ENCODE data around the gene VIT. TPM values are rescaled to one million over a fixed set of nuclear protein-coding genes. Genes with fewer than 3 reads are reported as not detected.

VIT gene
- total RNA-seq, 2 experiments from 2014 or later: not detected

GRCh38 chr2:36706021-36706876, 9.7 kb downstream of the VIT start:
- CTCF ChIA-PET: no interaction called here
- POLR2A ChIA-PET: no interaction called here

GRCh38 chr2:36707050-36707449, 10.5 kb downstream of the VIT start:
- POLR2A ChIA-PET: no interaction called here
- CTCF ChIA-PET: no interaction called here

GRCh38 chr2:36708041-36708741, 11.7 kb downstream of the VIT start:
- CTCF ChIA-PET: no interaction called here
- POLR2A ChIA-PET: no interaction called here

GRCh38 chr2:36710858-36711515, 14.5 kb downstream of the VIT start:
- POLR2A ChIA-PET: no interaction called here

GRCh38 chr2:36711741-36712314, 15.3 kb downstream of the VIT start:
- CTCF ChIA-PET: no interaction called here
- POLR2A ChIA-PET: no interaction called here

More at GRCh38 chr2:36710858-36711515, 14.5 kb downstream of the VIT start:
- CTCF ChIA-PET: no interaction called here

GRCh38 chr2:36713310-36713709, 16.8 kb downstream of the VIT start:
- ChIA-PET CTCF (no interaction called here), POLR2A (no interaction called here)

- CTCF ChIA-PET: no interaction called here
- POLR2A ChIA-PET: no interaction called here
Observed at GRCh38 chr2:36716111-36716510, 19.6 kb downstream of the VIT start.

GRCh38 chr2:36717603-36718266, 21.2 kb downstream of the VIT start:
- POLR2A ChIA-PET: no interaction called here

GRCh38 chr2:36727550-36727949, 31.0 kb downstream of the VIT start:
- POLR2A ChIA-PET: no interaction called here
- CTCF ChIA-PET: no interaction called here

More at GRCh38 chr2:36717603-36718266, 21.2 kb downstream of the VIT start:
- CTCF ChIA-PET: no interaction called here

GRCh38 chr2:36729067-36729466, 32.6 kb downstream of the VIT start:
- CTCF ChIA-PET: no interaction called here
- POLR2A ChIA-PET: no interaction called here

- CTCF ChIA-PET: no interaction called here
- POLR2A ChIA-PET: no interaction called here
Observed at GRCh38 chr2:36731941-36732672, 35.6 kb downstream of the VIT start.

- POLR2A ChIA-PET: no interaction called here
- CTCF ChIA-PET: no interaction called here
Observed at GRCh38 chr2:36732673-36733036, 36.1 kb downstream of the VIT start.

- CTCF ChIA-PET: no interaction called here
- POLR2A ChIA-PET: no interaction called here
Observed at GRCh38 chr2:36733215-36733614, 36.7 kb downstream of the VIT start.

GRCh38 chr2:36734304-36734703, 37.8 kb downstream of the VIT start:
- ChIA-PET POLR2A (no interaction called here), CTCF (no interaction called here)

GRCh38 chr2:36737131-36737750, 40.7 kb downstream of the VIT start:
- ChIA-PET CTCF (no interaction called here), POLR2A (no interaction called here)

- ChIA-PET POLR2A (no interaction called here), CTCF (no interaction called here)
Observed at GRCh38 chr2:36740061-36740460, 43.6 kb downstream of the VIT start.

GRCh38 chr2:36741188-36741837, 44.8 kb downstream of the VIT start:
- ChIA-PET CTCF (no interaction called here), POLR2A (no interaction called here)

GRCh38 chr2:36743954-36744353, 47.4 kb downstream of the VIT start:
- ChIA-PET POLR2A (no interaction called here), CTCF (no interaction called here)

GRCh38 chr2:36748166-36748565, 51.7 kb downstream of the VIT start:
- CTCF ChIA-PET: no interaction called here
- POLR2A ChIA-PET: no interaction called here

Data from activated CD8-positive, alpha-beta memory T cell treated with anti-CD3 and anti-CD28 coated beads for 36 hours (primary cell).